ENCODE measurements around the gene DCLK2.

- TF ChIP-seq CTCF (IDR thresholded peaks at IDR 0.05; ENCODE audit: insufficient read depth, low read length, poor library complexity, severe bottlenecking) (no peak), EZH2phosphoT487 (conservative IDR thresholded peaks at IDR 0.05; ENCODE audit: low read length) (no peak)
These were observed 128.0 kb downstream of the DCLK2 start for GRCh38 chr4:150206265-150206664.

Data from SU-DHL-6 (cell line).